Measurements from ENCODE around the gene FAM53B. TPM values are rescaled to one million over a fixed set of nuclear protein-coding genes. Genes with fewer than 3 reads are reported as not detected.

FAM53B gene
- total and polyA plus RNA-seq, 4 donors, result 21.8 to 31.2 (median 29.7) TPM

- H3K36me3 ChIP-seq (ENCODE audit: control insufficient read depth, insufficient read depth, low read length), result no peaks in the 10 kb centered on the region
- H3K4me3 ChIP-seq (ENCODE audit: low read depth, low read length), result peak overlapping the region; percentile 67
- WGBS (ENCODE audit: insufficient coverage), result under 1% methylated on average over 101 of the region's 101 CpGs
- H3K27me3 ChIP-seq (ENCODE audit: control insufficient read depth, insufficient read depth, low read length), result no peaks in the 10 kb centered on the region
- peaks cover 37% of the 10 kb centered on the region for H3K4me1 ChIP-seq (ENCODE audit: control insufficient read depth, insufficient read depth, low read length)
- H3K9me3 ChIP-seq (ENCODE audit: control insufficient read depth, insufficient read depth, low read length), result no peaks in the 10 kb centered on the region
- peak in 2 of 6 donors; percentile 47 to 65 for DNase-seq (ENCODE audit: low read depth in 4 of 6, low spot score in 6 of 6)
- H3K27ac ChIP-seq (ENCODE audit: low read depth, low read length), result peak overlapping the region; percentile 87
Measured at GRCh38 chr10:124743191-124744101, 732 bp downstream of the FAM53B start.

GRCh38 chr10:124742413-124743190 is 1.6 kb downstream of the FAM53B start:
- WGBS (ENCODE audit: insufficient coverage), result under 1% methylated on average over 31 of the region's 42 CpGs
- Histone ChIP-seq H3K4me1 (ENCODE audit: control insufficient read depth, insufficient read depth, low read length) (peaks cover 45% of the 10 kb centered on the region), H3K4me3 (ENCODE audit: low read depth, low read length) (peak overlapping the region; percentile 67), H3K36me3 (ENCODE audit: control insufficient read depth, insufficient read depth, low read length) (no peaks in the 10 kb centered on the region), H3K27ac (ENCODE audit: low read depth, low read length) (peak overlapping the region; percentile 87), H3K9me3 (ENCODE audit: control insufficient read depth, insufficient read depth, low read length) (no peaks in the 10 kb centered on the region), H3K27me3 (ENCODE audit: control insufficient read depth, insufficient read depth, low read length) (no peaks in the 10 kb centered on the region)
- DNase-seq (ENCODE audit: low read depth in 4 of 6, low spot score in 6 of 6), result peak in 2 of 6 donors; percentile 86 to 90

GRCh38 chr10:124741922-124742412 is 2.2 kb downstream of the FAM53B start:
- Histone ChIP-seq H3K4me3 (ENCODE audit: low read depth, low read length) (peak overlapping the region; percentile 67), H3K4me1 (ENCODE audit: control insufficient read depth, insufficient read depth, low read length) (peaks cover 51% of the 10 kb centered on the region), H3K27me3 (ENCODE audit: control insufficient read depth, insufficient read depth, low read length) (no peaks in the 10 kb centered on the region), H3K27ac (ENCODE audit: low read depth, low read length) (peak overlapping the region; percentile 87), H3K36me3 (ENCODE audit: control insufficient read depth, insufficient read depth, low read length) (no peaks in the 10 kb centered on the region), H3K9me3 (ENCODE audit: control insufficient read depth, insufficient read depth, low read length) (no peaks in the 10 kb centered on the region)
- no peak for DNase-seq (ENCODE audit: low read depth in 4 of 6, low spot score in 6 of 6)
- WGBS (ENCODE audit: insufficient coverage), result 33% methylated on average over 4 of the region's 9 CpGs

GRCh38 chr10:124741281-124741921 is 2.8 kb downstream of the FAM53B start:
- Histone ChIP-seq H3K4me1 (ENCODE audit: control insufficient read depth, insufficient read depth, low read length) (peaks cover 57% of the 10 kb centered on the region), H3K27me3 (ENCODE audit: control insufficient read depth, insufficient read depth, low read length) (no peaks in the 10 kb centered on the region), H3K9me3 (ENCODE audit: control insufficient read depth, insufficient read depth, low read length) (no peaks in the 10 kb centered on the region), H3K27ac (ENCODE audit: low read depth, low read length) (peak overlapping the region; percentile 87), H3K4me3 (ENCODE audit: low read depth, low read length) (peak overlapping the region; percentile 67), H3K36me3 (ENCODE audit: control insufficient read depth, insufficient read depth, low read length) (peaks cover 4% of the 10 kb centered on the region)
- peak in 4 of 6 donors; percentile 71 to 95 (median 86) for DNase-seq (ENCODE audit: low read depth in 4 of 6, low spot score in 6 of 6)
- 14% methylated on average over 4 of the region's 13 CpGs for WGBS (ENCODE audit: insufficient coverage)

- Histone ChIP-seq H3K27me3 (ENCODE audit: control insufficient read depth, insufficient read depth, low read length) (no peaks in the 10 kb centered on the region), H3K4me3 (ENCODE audit: low read depth, low read length) (no peak overlapping the region), H3K27ac (ENCODE audit: low read depth, low read length) (peak overlapping the region; percentile 87), H3K36me3 (ENCODE audit: control insufficient read depth, insufficient read depth, low read length) (peaks cover 7% of the 10 kb centered on the region), H3K9me3 (ENCODE audit: control insufficient read depth, insufficient read depth, low read length) (no peaks in the 10 kb centered on the region), H3K4me1 (ENCODE audit: control insufficient read depth, insufficient read depth, low read length) (peaks cover 65% of the 10 kb centered on the region)
- DNase-seq (ENCODE audit: low read depth in 4 of 6, low spot score in 6 of 6), result peak in 2 of 6 donors; percentile 49 to 71
- WGBS (ENCODE audit: insufficient coverage), result 3% methylated on average over 8 of the region's 18 CpGs
Measured at GRCh38 chr10:124740369-124741280, 3.6 kb downstream of the FAM53B start.

- no peaks in the 10 kb centered on the region for H3K9me3 ChIP-seq (ENCODE audit: control insufficient read depth, insufficient read depth, low read length)
- peak overlapping the region; percentile 87 for H3K27ac ChIP-seq (ENCODE audit: low read depth, low read length)
- WGBS (ENCODE audit: insufficient coverage), result 0% methylated on average over 1 of the region's 7 CpGs
- no peaks in the 10 kb centered on the region for H3K27me3 ChIP-seq (ENCODE audit: control insufficient read depth, insufficient read depth, low read length)
- H3K4me3 ChIP-seq (ENCODE audit: low read depth, low read length), result no peak overlapping the region
- DNase-seq (ENCODE audit: low read depth in 4 of 6, low spot score in 6 of 6), result peak in 1 of 6 donors; percentile 63
- H3K36me3 ChIP-seq (ENCODE audit: control insufficient read depth, insufficient read depth, low read length), result peaks cover 7% of the 10 kb centered on the region
- peaks cover 70% of the 10 kb centered on the region for H3K4me1 ChIP-seq (ENCODE audit: control insufficient read depth, insufficient read depth, low read length)
Measured at GRCh38 chr10:124739986-124740368, 4.2 kb downstream of the FAM53B start.

GRCh38 chr10:124739119-124739921 is 4.9 kb downstream of the FAM53B start:
- peaks cover 76% of the 10 kb centered on the region for H3K4me1 ChIP-seq (ENCODE audit: control insufficient read depth, insufficient read depth, low read length)
- peaks cover 13% of the 10 kb centered on the region for H3K36me3 ChIP-seq (ENCODE audit: control insufficient read depth, insufficient read depth, low read length)
- H3K9me3 ChIP-seq (ENCODE audit: control insufficient read depth, insufficient read depth, low read length), result no peaks in the 10 kb centered on the region
- no peak overlapping the region for H3K4me3 ChIP-seq (ENCODE audit: low read depth, low read length)
- peak overlapping the region; percentile 87 for H3K27ac ChIP-seq (ENCODE audit: low read depth, low read length)
- 38% methylated on average over 13 of the region's 13 CpGs for WGBS (ENCODE audit: insufficient coverage)
- no peaks in the 10 kb centered on the region for H3K27me3 ChIP-seq (ENCODE audit: control insufficient read depth, insufficient read depth, low read length)
- peak in 2 of 6 donors; percentile 53 to 72 for DNase-seq (ENCODE audit: low read depth in 4 of 6, low spot score in 6 of 6)

- Histone ChIP-seq H3K36me3 (ENCODE audit: control insufficient read depth, insufficient read depth, low read length) (peaks cover 13% of the 10 kb centered on the region), H3K4me3 (ENCODE audit: low read depth, low read length) (no peak overlapping the region), H3K9me3 (ENCODE audit: control insufficient read depth, insufficient read depth, low read length) (no peaks in the 10 kb centered on the region), H3K27me3 (ENCODE audit: control insufficient read depth, insufficient read depth, low read length) (no peaks in the 10 kb centered on the region), H3K4me1 (ENCODE audit: control insufficient read depth, insufficient read depth, low read length) (peaks cover 81% of the 10 kb centered on the region), H3K27ac (ENCODE audit: low read depth, low read length) (peak overlapping the region; percentile 87)
- DNase-seq (ENCODE audit: low read depth in 4 of 6, low spot score in 6 of 6), result no peak
- WGBS (ENCODE audit: insufficient coverage), result 38% methylated on average over 2 of the region's 6 CpGs
Measured at GRCh38 chr10:124738441-124738840, 5.7 kb downstream of the FAM53B start.
